Measurements from ENCODE around the gene SAP25.
"Not testable (repeated sequence)": the region's sequence is repeated elsewhere in the genome, so short reads cannot be mapped to it uniquely, and the experiment has no call there.

Gene SAP25

GRCh38 chr7:100538654-100539435 is 34.9 kb downstream of the SAP25 start, which contains the start of gene AGFG2:
Gene AGFG2, plus strand, starts transcription at chr7:100539203. Its CDS starts 144 bp downstream, at chr7:100539347.
- TF ChIP-seq CTCF (conservative IDR thresholded peaks at IDR 0.05; ENCODE audit: low read depth, low read length) = no peak
- peak; percentile 100 for DNase-seq (ENCODE audit: low read depth)
- H3K4me3 ChIP-seq (ENCODE audit: low read depth, low read length) = peak within 1 kb of the TSS; percentile 78

- no peak for TF ChIP-seq CTCF (conservative IDR thresholded peaks at IDR 0.05; ENCODE audit: low read depth, low read length)
- no peak for DNase-seq (ENCODE audit: low read depth)
- peak overlapping the region; percentile 46 for H3K4me3 ChIP-seq (ENCODE audit: low read depth, low read length)
Observed at GRCh38 chr7:100538348-100538653, 35.4 kb downstream of the SAP25 start.

GRCh38 chr7:100536695-100537094 is 37.0 kb downstream of the SAP25 start:
- not testable (repeated sequence) for H3K4me3 ChIP-seq (ENCODE audit: low read depth, low read length); DNase-seq (ENCODE audit: low read depth)

- not testable (repeated sequence) for DNase-seq (ENCODE audit: low read depth); H3K4me3 ChIP-seq (ENCODE audit: low read depth, low read length)
Observed at GRCh38 chr7:100535982-100536381, 37.7 kb downstream of the SAP25 start.

- no peak for DNase-seq (ENCODE audit: low read depth)
- TF ChIP-seq CTCF (conservative IDR thresholded peaks at IDR 0.05; ENCODE audit: low read depth, low read length) = no peak
- no peak overlapping the region for H3K4me3 ChIP-seq (ENCODE audit: low read depth, low read length)
Observed at GRCh38 chr7:100532165-100533022, 41.3 kb downstream of the SAP25 start.

GRCh38 chr7:100528108-100528866 is 45.4 kb downstream of the SAP25 start:
- not testable (repeated sequence) for DNase-seq (ENCODE audit: low read depth); H3K4me3 ChIP-seq (ENCODE audit: low read depth, low read length)

- H3K4me3 ChIP-seq (ENCODE audit: low read depth, low read length); DNase-seq (ENCODE audit: low read depth): not testable (repeated sequence)
Observed at GRCh38 chr7:100523192-100523591, 50.5 kb downstream of the SAP25 start.

All from choroid plexus epithelial cell (primary cell).